Breast epithelium (tissue), 4 donors: ENCODE data around the gene KIAA0232. TPM values are rescaled to one million over a fixed set of nuclear protein-coding genes. Genes with fewer than 3 reads are reported as not detected.

ENCODE experiments used
- DNase-seq, 2 donors: peaks; one replicate each; pipeline ENCODE4 v3.0.0-alpha.2; 2019; ENCODE audit warnings: low spot score in 2 of 2
- H3K27ac ChIP-seq, 2 donors: fragments of 200-600 bp; sonication (generic) in 1 of 2; one replicate each; pipeline ENCODE4 v1.5.1; 2016 to 2019; ENCODE audit warnings: mild to moderate bottlenecking in 1 of 2
- H3K27me3 ChIP-seq, 2 donors: fragments of 200-600 bp; sonication (generic) in 1 of 2; one replicate each; pipeline versions ENCODE4 v1.5.1 to v1.6.0; 2017 to 2019; ENCODE audit warnings: control low read depth in 1 of 2, mild to moderate bottlenecking in 1 of 2
- H3K36me3 ChIP-seq: fragments of 200-600 bp; one replicate; pipeline ENCODE4 v1.5.1; 2019
- H3K4me1 ChIP-seq, 2 donors: fragments of 200-600 bp; sonication (generic); one replicate each; pipeline ENCODE4 v1.5.1; 2016 to 2019; ENCODE audit warnings: control low read depth in 1 of 2
- H3K4me3 ChIP-seq, 3 donors: fragments of 200-600 bp; sonication (generic); 1 replicate in 2 of 3; 2 replicates in 1 of 3; pipeline ENCODE4 v1.5.1; 2016 to 2019; ENCODE audit warnings: mild to moderate bottlenecking in 3 of 3, moderate library complexity in 2 of 3
- H3K9me3 ChIP-seq, 2 donors: fragments of 200-600 bp; sonication (generic) in 1 of 2; one replicate each; pipeline ENCODE4 v1.5.1; 2016 to 2019; ENCODE audit warnings: control low read depth in 1 of 2
- CTCF ChIP-seq, 3 donors: fragments of 450-650 bp; IDR thresholded peaks; one replicate each; pipeline ENCODE4 v1.5.1; 2016 to 2017; ENCODE audit warnings: antibody characterized with exemption in 3 of 3, mild to moderate bottlenecking in 3 of 3, moderate library complexity in 3 of 3
- POLR2A ChIP-seq: fragments of 450-650 bp; IDR thresholded peaks from one replicate; pipeline ENCODE4 v1.6.1; 2016; ENCODE audit warnings: antibody characterized with exemption, mild to moderate bottlenecking, moderate library complexity
- POLR2AphosphoS5 ChIP-seq, 3 donors: sonication (generic); formaldehyde crosslinking; IDR thresholded peaks; one replicate each; pipeline ENCODE4 v1.6.1; 2017; ENCODE audit warnings: antibody characterized with exemption in 3 of 3
- intact Hi-C: fragments of 100-400 bp; cut with DNase I; formaldehyde crosslinking; loops from one replicate; pipeline ENCODE4 v1.15.1; 2023; ENCODE audit warnings: low total_unique reads
- total RNA-seq, 3 donors: library from RNA; depleted of rRNA; stranded (reverse); fragments of >200 nt; gene quantifications; one replicate each; pipeline ENCODE4 v1.1.0, GENCODE V29; 2016

Gene KIAA0232
- total RNA-seq, 3 donors from 2014 or later = 31.5 to 40.8 (median 31.7) TPM

GRCh38 chr4:6764976-6765620 is 17.4 kb upstream of the KIAA0232 start:
- no peaks in the 10 kb centered on the region for H3K4me1 ChIP-seq
- no peaks in the 10 kb centered on the region for H3K9me3 ChIP-seq
- intact Hi-C loops = no loop called here
- no peak for TF ChIP-seq POLR2AphosphoS5 (IDR thresholded peaks at IDR 0.05)
- no peak for TF ChIP-seq CTCF (IDR thresholded peaks at IDR 0.05)
- no peak for TF ChIP-seq POLR2A
- no peak overlapping the region for H3K27ac ChIP-seq
- no peak overlapping the region for H3K4me3 ChIP-seq
- no peaks in the 10 kb centered on the region for H3K36me3 ChIP-seq
- DNase-seq = no peak
- no peaks in the 10 kb centered on the region for H3K27me3 ChIP-seq

- Histone ChIP-seq H3K4me1 (no peaks in the 10 kb centered on the region), H3K27ac (no peak overlapping the region), H3K27me3 (no peaks in the 10 kb centered on the region), H3K4me3 (no peak overlapping the region), H3K9me3 (no peaks in the 10 kb centered on the region), H3K36me3 (no peaks in the 10 kb centered on the region)
- intact Hi-C loops = no loop called here
- no peak for DNase-seq
- TF ChIP-seq POLR2A (no peak), POLR2AphosphoS5 (IDR thresholded peaks at IDR 0.05) (no peak), CTCF (IDR thresholded peaks at IDR 0.05) (no peak)
Observed at GRCh38 chr4:6765703-6766102, 16.8 kb upstream of the KIAA0232 start.

- H3K27ac ChIP-seq = no peak overlapping the region
- intact Hi-C loops = no loop called here
- DNase-seq = no peak
Observed at GRCh38 chr4:6767386-6767747, 15.2 kb upstream of the KIAA0232 start.

GRCh38 chr4:6767748-6768538 is 14.6 kb upstream of the KIAA0232 start:
- no peak overlapping the region for H3K4me3 ChIP-seq
- no peak overlapping the region for H3K27ac ChIP-seq
- no peak for TF ChIP-seq POLR2A
- no peak for TF ChIP-seq CTCF (IDR thresholded peaks at IDR 0.05)
- TF ChIP-seq POLR2AphosphoS5 (IDR thresholded peaks at IDR 0.05) = no peak
- intact Hi-C loops = no loop called here
- peaks cover 5 to 10% of the 10 kb centered on the region in 2 donors for H3K4me1 ChIP-seq
- H3K36me3 ChIP-seq = no peaks in the 10 kb centered on the region
- H3K9me3 ChIP-seq = no peaks in the 10 kb centered on the region
- peak in 1 of 2 donors; percentile 28 for DNase-seq
- no peaks in the 10 kb centered on the region for H3K27me3 ChIP-seq

More at GRCh38 chr4:6767386-6767747, 15.2 kb upstream of the KIAA0232 start:
- Histone ChIP-seq H3K36me3 (no peaks in the 10 kb centered on the region), H3K9me3 (no peaks in the 10 kb centered on the region), H3K4me3 (no peak overlapping the region), H3K4me1 (peaks cover 5% of the 10 kb centered on the region in 2 donors), H3K27me3 (no peaks in the 10 kb centered on the region)
- TF ChIP-seq POLR2A (no peak), CTCF (IDR thresholded peaks at IDR 0.05) (no peak), POLR2AphosphoS5 (IDR thresholded peaks at IDR 0.05) (no peak)

GRCh38 chr4:6768539-6768905 is 14.0 kb upstream of the KIAA0232 start:
- H3K4me1 ChIP-seq = peaks cover 5 to 15% of the 10 kb centered on the region in 2 donors

More at GRCh38 chr4:6768539-6768905, 14.0 kb upstream of the KIAA0232 start:
- intact Hi-C loops = no loop called here
- DNase-seq = peak in 1 of 2 donors; percentile 50
- TF ChIP-seq POLR2AphosphoS5 (IDR thresholded peaks at IDR 0.05) = no peak
- TF ChIP-seq CTCF (IDR thresholded peaks at IDR 0.05) = no peak
- no peak for TF ChIP-seq POLR2A
- Histone ChIP-seq H3K27me3 (no peaks in the 10 kb centered on the region), H3K27ac (no peak overlapping the region), H3K4me3 (no peak overlapping the region), H3K36me3 (no peaks in the 10 kb centered on the region), H3K9me3 (no peaks in the 10 kb centered on the region)
